HepG2 (cell line): Measurements from ENCODE around the gene IL32. TPM values are rescaled to one million over a fixed set of nuclear protein-coding genes. Genes with fewer than 3 reads are reported as not detected.
A peak's percentile ranks its signal among the peaks of the same experiment; 100 is the strongest.

Experiments used
- ATAC-seq: fragments of 200-7000 bp; cut with Tn5 transposase; 3 replicates; pipeline ENCODE4 v1.9.1; 2020; ENCODE audit warnings: mild to moderate bottlenecking, moderate library complexity
- BruUV-seq: library from RNA; stranded (reverse); fragments of 400-500 nt; replicated peaks from 2 replicates; lab custom pipeline; 2021; lab: Mats Ljungman, UMichigan
- CTCF ChIA-PET: fragments of 300-600 bp; formaldehyde crosslinking; extraction: SDS; loops from one replicate; lab custom pipeline; 2021; ENCODE audit warnings: low total read pairs, inconsistent platforms, low intra/inter-chr PET ratio; lab: Yijun Ruan, JAX
- POLR2A ChIA-PET: fragments of 350-600 bp; sonication (Branson Sonifier 250); formaldehyde crosslinking; loops from one replicate; lab custom pipeline; 2020; ENCODE audit warnings: antibody characterized with exemption, inconsistent platforms; lab: Yijun Ruan, JAX
- DNase-seq: peaks from one replicate; pipeline ENCODE4 v3.0.0-alpha.2; 2015; ENCODE audit warnings: low spot score
- FAIRE-seq: peaks from 3 replicates; lab custom pipeline; 2011; peaks lifted over from hg19 to GRCh38; lab: Jason Lieb, UNC
- H2AFZ ChIP-seq: one replicate; pipeline ENCODE4 v1.6.1; 2011; ENCODE audit warnings: low read length, inconsistent platforms
- H3K27ac ChIP-seq: fragments of 300-600 bp; 3 replicates; pipeline ENCODE4 v1.8.0; 2011; ENCODE audit warnings: mixed run types, mild to moderate bottlenecking, mixed read lengths, low read length, inconsistent platforms; ENCODE audit not compliant: insufficient read depth; ENCODE audit errors: extremely low read length
- H3K27me3 ChIP-seq, 2 experiments: fragments of 200-600 bp in 1 of 2; 2 replicates in 1 of 2; 3 replicates in 1 of 2; pipeline versions ENCODE4 v1.6.0 to v1.8.0; 2011; ENCODE audit warnings: low read length in 2 of 2, mild to moderate bottlenecking in 2 of 2, moderate library complexity in 2 of 2, inconsistent platforms in 1 of 2; ENCODE audit not compliant: insufficient read depth in 2 of 2, control insufficient read depth in 1 of 2
- H3K36me3 ChIP-seq, 2 experiments: fragments of 200-600 bp in 1 of 2; replicated peaks in 1 of 2; 2 replicates in 1 of 2; 3 replicates in 1 of 2; pipeline versions ENCODE4 v1.5.1 to v1.8.0; 2011; ENCODE audit warnings: low read length in 2 of 2, inconsistent platforms in 1 of 2; ENCODE audit not compliant: insufficient read depth in 2 of 2, control insufficient read depth in 1 of 2
- H3K4me1 ChIP-seq: 2 replicates; pipeline ENCODE4 v1.5.1; 2012; ENCODE audit warnings: low read length, inconsistent platforms; ENCODE audit not compliant: insufficient read depth
- H3K4me2 ChIP-seq: 2 replicates; pipeline ENCODE4 v1.6.0; 2011; ENCODE audit warnings: low read depth, low read length, inconsistent platforms
- H3K4me3 ChIP-seq, 3 experiments: fragments of 200-600 bp in 1 of 3; sonication (generic), shearing (Covaris generic) in 1 of 3; replicated peaks in 1 of 3; 2 replicates each; pipeline ENCODE4 v1.5.1; 2011 to 2016; ENCODE audit warnings: low read length in 3 of 3, inconsistent platforms in 2 of 3, low read depth in 2 of 3, mild to moderate bottlenecking in 2 of 3, control low read depth in 1 of 3, mixed read lengths in 1 of 3; ENCODE audit not compliant: insufficient read depth in 1 of 3
- H3K79me2 ChIP-seq: one replicate; pipeline ENCODE4 v1.6.1; 2011; ENCODE audit warnings: low read length, inconsistent platforms; ENCODE audit not compliant: insufficient read depth
- H3K9ac ChIP-seq: 2 replicates; pipeline ENCODE4 v1.6.0; 2011; ENCODE audit warnings: mild to moderate bottlenecking, low read depth, low read length, inconsistent platforms; ENCODE audit not compliant: insufficient read depth
- H3K9me3 ChIP-seq: 2 replicates; pipeline ENCODE4 v1.5.1; 2012; ENCODE audit warnings: mild to moderate bottlenecking, low read length
- H4K20me1 ChIP-seq: 2 replicates; pipeline ENCODE4 v1.6.0; 2011; ENCODE audit warnings: inconsistent platforms, mild to moderate bottlenecking, low read length, moderate library complexity; ENCODE audit not compliant: insufficient read depth
- ELF3 ChIP-seq: IDR thresholded peaks from 2 replicates; pipeline ENCODE4 v1.6.1; 2016; ENCODE audit warnings: missing genetic modification reagents, missing compliant biosample characterization
- ETV5 ChIP-seq: IDR thresholded peaks from 2 replicates; pipeline ENCODE4 v1.6.1; 2018; ENCODE audit warnings: missing biosample characterization, missing genetic modification reagents, inconsistent platforms, borderline replicate concordance
- HNF1B ChIP-seq: sonication (generic); formaldehyde crosslinking; IDR thresholded peaks from 2 replicates; pipeline ENCODE4 v1.5.1; 2020; ENCODE audit warnings: mild to moderate bottlenecking, moderate library complexity, missing genetic modification reagents
- HNRNPL ChIP-seq: fragments of 200-400 bp; formaldehyde crosslinking; IDR thresholded peaks from 2 replicates; pipeline ENCODE4 v1.6.1; 2017; ENCODE audit warnings: mild to moderate bottlenecking, low read depth, low read length
- MIER3 ChIP-seq: IDR thresholded peaks from 2 replicates; pipeline ENCODE4 v1.6.1; 2016; ENCODE audit warnings: missing compliant biosample characterization, borderline replicate concordance
- PAX8 ChIP-seq: sonication (generic); formaldehyde crosslinking; IDR thresholded peaks from 2 replicates; pipeline ENCODE4 v1.8.0; 2022; ENCODE audit warnings: mild to moderate bottlenecking, missing genetic modification reagents, borderline replicate concordance
- POLR2G ChIP-seq: fragments of 200-400 bp; formaldehyde crosslinking; IDR thresholded peaks from 2 replicates; pipeline ENCODE4 v1.6.1; 2018; ENCODE audit warnings: mild to moderate bottlenecking, low read depth, low read length, moderate library complexity
- RARG ChIP-seq: sonication (generic); formaldehyde crosslinking; IDR thresholded peaks from 2 replicates; pipeline ENCODE4 v1.4.0; 2020; ENCODE audit warnings: low read depth, mild to moderate bottlenecking, missing genetic modification reagents
- SKIL ChIP-seq: sonication (generic); formaldehyde crosslinking; IDR thresholded peaks from 2 replicates; pipeline ENCODE4 v1.8.0; 2022; ENCODE audit warnings: missing genetic modification reagents, mild to moderate bottlenecking, moderate library complexity, borderline replicate concordance
- TP53 ChIP-seq: sonication (generic); formaldehyde crosslinking; conservative IDR thresholded peaks from 2 replicates; pipeline ENCODE4 v1.4.0; 2020; ENCODE audit warnings: missing genetic modification reagents
- ZNF205 ChIP-seq: IDR thresholded peaks from 2 replicates; pipeline ENCODE4 v1.6.1; 2018; ENCODE audit warnings: missing biosample characterization, missing genetic modification reagents
- ZNF446 ChIP-seq: sonication (generic); formaldehyde crosslinking; IDR thresholded peaks from 2 replicates; pipeline ENCODE4 v1.5.0; 2020; ENCODE audit warnings: mild to moderate bottlenecking, missing genetic modification reagents
- ZNF484 ChIP-seq: sonication (generic); formaldehyde crosslinking; IDR thresholded peaks from 2 replicates; pipeline ENCODE4 v1.5.1; 2020; ENCODE audit warnings: mild to moderate bottlenecking, low read depth, missing genetic modification reagents, borderline replicate concordance
- ZNF558 ChIP-seq: sonication (generic); formaldehyde crosslinking; IDR thresholded peaks from 2 replicates; pipeline ENCODE4 v1.9.0; 2022; ENCODE audit warnings: mild to moderate bottlenecking, missing genetic modification reagents, borderline replicate concordance
- ZNF674 ChIP-seq: sonication (generic); formaldehyde crosslinking; IDR thresholded peaks from 2 replicates; pipeline ENCODE4 v1.5.0; 2020; ENCODE audit warnings: low read depth, mild to moderate bottlenecking, missing genetic modification reagents
- WGBS: methylation state at CpG from one replicate; pipeline ENCODE4 v1.1.6; 2017; ENCODE audit warnings: low lambda C conversion rate; 5-methylcytosine and 5-hydroxymethylcytosine counted together
- in situ Hi-C: cut with HindIII; loops from 2 replicates; pipeline ENCODE4 v1.10.0; 2017; ENCODE audit warnings: low pct_unique_long_range_greater_than_20kb; ENCODE audit not compliant: extremely low pct_ligation_motif_present
- intact Hi-C: fragments of 100-400 bp; cut with micrococcal nuclease; formaldehyde crosslinking; loops from one replicate; pipeline ENCODE4 v1.10.0; 2022; ENCODE audit not compliant: unreplicated experiment
- polyA plus RNA-seq, 8 experiments: library from polyadenylated mRNA; depleted of rRNA in 3 of 8; stranded (reverse) in 7 of 8; unstranded in 1 of 8; fragments of >200 nt; fragmentation: Illumina TruSeq in 4 of 8; extraction: Trizol in 4 of 8; gene quantifications; 2 replicates each; pipeline versions ENCODE4 v1.2.1 to v1.2.3, GENCODE V29; 2011 to 2016; ENCODE audit warnings: low read depth in 4 of 8, missing spikeins in 1 of 8, mixed read lengths in 1 of 8; ENCODE audit not compliant: insufficient read depth in 1 of 8
- total RNA-seq, 5 experiments: library from RNA; depleted of rRNA; stranded (reverse); fragments of >200 nt; fragmentation: Illumina TruSeq; extraction: Trizol; gene quantifications; 2 replicates each; pipeline ENCODE4 v1.2.3, GENCODE V29; 2016; ENCODE audit warnings: low read depth in 1 of 5
- TF ChIP-seq, protein P1 (sequence below): sonication (generic); formaldehyde crosslinking; IDR thresholded peaks from 2 replicates; pipeline ENCODE4 v1.4.0; 2020; ENCODE audit warnings: missing genetic modification reagents

Gene IL32
- total and polyA plus RNA-seq, 2 of the 13 experiments (the other 11 are each of a cell fraction or from before 2014, with no cell fraction given): 115 to 165 TPM

DNA sequence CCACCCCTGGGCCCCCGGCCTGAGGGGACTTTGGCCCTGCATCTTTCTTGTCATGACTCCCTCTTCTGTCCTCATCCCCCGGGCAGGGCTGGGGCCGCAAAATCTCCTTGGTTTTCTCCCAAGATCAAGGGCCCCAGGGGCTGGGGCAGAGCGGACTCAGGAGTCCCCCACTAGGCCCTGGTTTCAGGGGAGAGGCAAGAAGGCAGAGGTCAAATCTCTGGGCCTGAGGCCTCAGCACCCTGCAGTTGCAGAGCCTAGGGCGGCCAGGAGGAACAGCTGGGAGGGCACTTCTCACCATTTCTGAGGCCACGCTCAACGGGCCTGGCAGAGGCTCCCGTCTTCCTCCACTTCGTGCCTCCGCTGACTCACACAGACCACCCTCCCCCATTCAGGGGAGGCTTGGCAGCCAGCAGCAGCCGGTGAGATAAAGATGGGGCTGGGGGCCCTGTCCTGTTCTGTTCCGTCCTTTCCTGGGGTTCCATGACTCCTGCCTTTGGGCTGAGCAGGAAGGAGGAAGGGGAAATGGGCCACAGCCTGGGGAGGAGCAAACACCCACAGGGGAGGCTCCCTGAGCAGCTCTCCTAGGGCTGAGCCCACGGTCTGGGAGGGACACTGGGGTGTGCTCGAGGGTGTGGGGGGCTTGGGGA is 21.3 kb downstream of the IL32 start:
- peak; percentile 42 for DNase-seq
- H3K4me1 ChIP-seq: peaks cover 46% of the 10 kb centered on the region
- WGBS: 3% methylated on average over 13 of the region's 14 CpGs
- no peaks in the 10 kb centered on the region for H3K27me3 ChIP-seq
- TSS peak; percentile 69 for BruUV-seq
- peak overlapping the region; percentile 72 for H3K9ac ChIP-seq
- no peaks in the 10 kb centered on the region for H3K36me3 ChIP-seq
- FAIRE-seq: no peak
- H3K4me2 ChIP-seq: peak overlapping the region; percentile 93
- H3K27ac ChIP-seq: peak overlapping the region; percentile 59
- no peak overlapping the region for H2AFZ ChIP-seq
- ChIA-PET POLR2A (interaction anchor here (0.8 to 3.0 kb wide), 15 partner anchors 9 to 1141 kb away, joined by 3 to 38 read pairs (median 5); partner anchors contain the start of genes IL32, ZNF213 and ZSCAN10), CTCF (interaction anchor here (1.7 to 2.3 kb wide), 2 partner anchors 14 to 28 kb away, joined by 4 to 7 read pairs; no protein-coding TSS in a partner anchor)
- peak; percentile 72 for ATAC-seq
- intact Hi-C loops (loop anchor here (1.0 kb wide), 1 partner anchor 27 kb away; no protein-coding TSS in a partner anchor), in situ Hi-C loops (no loop called here)
- peak overlapping the region; percentile 51 to 79 (median 63) for H3K4me3 ChIP-seq
- H3K79me2 ChIP-seq: no peaks in the 10 kb centered on the region
- H4K20me1 ChIP-seq: no peaks in the 10 kb centered on the region
- H3K9me3 ChIP-seq: no peaks in the 10 kb centered on the region
- no peak for TF ChIP-seq ZNF446 (CRISPR knock-in tag)
- no peak for TF ChIP-seq ZNF484
- peak; percentile 54; the same call in 1 of the 2 replicates for TF ChIP-seq POLR2G
- TF ChIP-seq ETV5: peak; percentile 86
- TF ChIP-seq HNF1B (CRISPR knock-in tag): peak; percentile 57; the same call in 1 of the 2 replicates
- TF ChIP-seq ZNF558 (CRISPR knock-in tag): no peak
- no peak for TF ChIP-seq TP53 (CRISPR knock-in tag)
- TF ChIP-seq, protein P1, sequence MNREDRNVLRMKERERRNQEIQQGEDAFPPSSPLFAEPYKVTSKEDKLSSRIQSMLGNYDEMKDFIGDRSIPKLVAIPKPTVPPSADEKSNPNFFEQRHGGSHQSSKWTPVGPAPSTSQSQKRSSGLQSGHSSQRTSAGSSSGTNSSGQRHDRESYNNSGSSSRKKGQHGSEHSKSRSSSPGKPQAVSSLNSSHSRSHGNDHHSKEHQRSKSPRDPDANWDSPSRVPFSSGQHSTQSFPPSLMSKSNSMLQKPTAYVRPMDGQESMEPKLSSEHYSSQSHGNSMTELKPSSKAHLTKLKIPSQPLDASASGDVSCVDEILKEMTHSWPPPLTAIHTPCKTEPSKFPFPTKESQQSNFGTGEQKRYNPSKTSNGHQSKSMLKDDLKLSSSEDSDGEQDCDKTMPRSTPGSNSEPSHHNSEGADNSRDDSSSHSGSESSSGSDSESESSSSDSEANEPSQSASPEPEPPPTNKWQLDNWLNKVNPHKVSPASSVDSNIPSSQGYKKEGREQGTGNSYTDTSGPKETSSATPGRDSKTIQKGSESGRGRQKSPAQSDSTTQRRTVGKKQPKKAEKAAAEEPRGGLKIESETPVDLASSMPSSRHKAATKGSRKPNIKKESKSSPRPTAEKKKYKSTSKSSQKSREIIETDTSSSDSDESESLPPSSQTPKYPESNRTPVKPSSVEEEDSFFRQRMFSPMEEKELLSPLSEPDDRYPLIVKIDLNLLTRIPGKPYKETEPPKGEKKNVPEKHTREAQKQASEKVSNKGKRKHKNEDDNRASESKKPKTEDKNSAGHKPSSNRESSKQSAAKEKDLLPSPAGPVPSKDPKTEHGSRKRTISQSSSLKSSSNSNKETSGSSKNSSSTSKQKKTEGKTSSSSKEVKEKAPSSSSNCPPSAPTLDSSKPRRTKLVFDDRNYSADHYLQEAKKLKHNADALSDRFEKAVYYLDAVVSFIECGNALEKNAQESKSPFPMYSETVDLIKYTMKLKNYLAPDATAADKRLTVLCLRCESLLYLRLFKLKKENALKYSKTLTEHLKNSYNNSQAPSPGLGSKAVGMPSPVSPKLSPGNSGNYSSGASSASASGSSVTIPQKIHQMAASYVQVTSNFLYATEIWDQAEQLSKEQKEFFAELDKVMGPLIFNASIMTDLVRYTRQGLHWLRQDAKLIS (CRISPR knock-in tag): no peak
- TF ChIP-seq HNRNPL: 0 out of 2 replicates have a peak, but pooled peaks have one; percentile 8
- TF ChIP-seq ZNF674 (CRISPR knock-in tag): no peak
- peak; percentile 72; the same call in 1 of the 2 replicates for TF ChIP-seq ELF3 (CRISPR knock-in tag)
- peak; percentile 30; the same call in 1 of the 2 replicates for TF ChIP-seq SKIL (CRISPR knock-in tag)
- 0 out of 2 replicates have a peak, but pooled peaks have one; percentile 30 for TF ChIP-seq ZNF205 (CRISPR knock-in tag)
- 0 out of 2 replicates have a peak, but pooled peaks have one; percentile 38 for TF ChIP-seq MIER3
- peak; percentile 74; the same call in 1 of the 2 replicates for TF ChIP-seq PAX8 (CRISPR knock-in tag)
- peak; percentile 67; the same call in 1 of the 2 replicates for TF ChIP-seq RARG (CRISPR knock-in tag)
